IMR-90 (cell line): ENCODE measurements around the gene EBLN2.

Experiments
- BHLHE40 ChIP-seq: fragments of 150-350 bp; IDR thresholded peaks from 2 replicates; pipeline ENCODE4 v1.6.1; 2016; ENCODE audit warnings: mild to moderate bottlenecking, low read depth, low read length
- CHD1 ChIP-seq: IDR thresholded peaks from 2 replicates; pipeline ENCODE4 v1.6.1; 2012; ENCODE audit warnings: low read depth, low read length, improper control_type of control experiment
- CTCF ChIP-seq: conservative IDR thresholded peaks from 2 replicates; pipeline ENCODE4 v1.5.1; 2012; ENCODE audit warnings: mild to moderate bottlenecking, low read depth, low read length, improper control_type of control experiment
- MAFK ChIP-seq: IDR thresholded peaks from 2 replicates; pipeline ENCODE4 v1.6.1; 2012; ENCODE audit warnings: low read depth, low read length, improper control_type of control experiment
- POLR2A ChIP-seq: IDR thresholded peaks from 2 replicates; pipeline ENCODE4 v1.6.1; 2012; ENCODE audit warnings: mild to moderate bottlenecking, low read depth, low read length
- SMC3 ChIP-seq: fragments of 150-350 bp; IDR thresholded peaks from 2 replicates; pipeline ENCODE4 v1.6.1; 2016; ENCODE audit warnings: low read depth, mild to moderate bottlenecking, antibody characterized with exemption, low read length, moderate library complexity

- TF ChIP-seq CHD1, result no peak
- TF ChIP-seq CTCF, result no peak
- TF ChIP-seq SMC3, result no peak
- no peak for TF ChIP-seq BHLHE40
- no peak for TF ChIP-seq POLR2A
- TF ChIP-seq MAFK, result no peak
These were observed 1.1 kb upstream of the EBLN2 start for GRCh38 chr3:73060302-73060723.
